Aorta (tissue), 5 donors: Measurements from ENCODE around the gene NYNRIN. TPM values are rescaled to one million over a fixed set of nuclear protein-coding genes. Genes with fewer than 3 reads are reported as not detected.

ENCODE experiments used
- ATAC-seq: fragments of 200-7000 bp; cut with Tn5 transposase; one replicate; pipeline ENCODE4 v1.9.1; 2022; ENCODE audit warnings: moderate library complexity; ENCODE audit not compliant: low FRiP score
- DNase-seq, 2 donors: peaks; one replicate each; pipeline ENCODE4 v3.0.0-alpha.2; 2020
- H3K27ac ChIP-seq, 2 donors: one replicate each; pipeline ENCODE4 v1.5.1; 2013; ENCODE audit warnings: low read length in 2 of 2, mild to moderate bottlenecking in 2 of 2, moderate library complexity in 2 of 2, control low read depth in 1 of 2, inconsistent platforms in 1 of 2, low read depth in 1 of 2
- H3K27me3 ChIP-seq, 2 donors: one replicate each; pipeline ENCODE4 v1.6.1; 2013; ENCODE audit warnings: control low read depth in 1 of 2, low read length in 1 of 2, mild to moderate bottlenecking in 1 of 2, moderate library complexity in 1 of 2; ENCODE audit not compliant: insufficient read depth in 2 of 2, control insufficient read depth in 1 of 2
- H3K36me3 ChIP-seq, 2 donors: one replicate each; pipeline ENCODE4 v1.6.1; 2013; ENCODE audit warnings: control low read depth in 1 of 2, low read length in 1 of 2, mild to moderate bottlenecking in 1 of 2; ENCODE audit not compliant: insufficient read depth in 2 of 2, control insufficient read depth in 1 of 2
- H3K4me1 ChIP-seq, 2 donors: one replicate each; pipeline ENCODE4 v1.6.1; 2013; ENCODE audit warnings: low read length in 2 of 2, control low read depth in 1 of 2, mild to moderate bottlenecking in 1 of 2, moderate library complexity in 1 of 2; ENCODE audit not compliant: insufficient read depth in 2 of 2, control insufficient read depth in 1 of 2
- H3K4me3 ChIP-seq, 2 donors: one replicate each; pipeline ENCODE4 v1.5.1; 2013; ENCODE audit warnings: low read length in 2 of 2, control low read depth in 1 of 2, mild to moderate bottlenecking in 1 of 2
- H3K9me3 ChIP-seq: one replicate; pipeline ENCODE4 v1.6.1; 2013; ENCODE audit warnings: mild to moderate bottlenecking, low read length; ENCODE audit not compliant: control insufficient read depth
- WGBS, 2 donors: extraction: QIAGEN DNeasy Blood & Tissue Kit; methylation state at CpG; one replicate each; pipeline ENCODE4 v1.1.7; 2013; 5-methylcytosine and 5-hydroxymethylcytosine counted together
- intact Hi-C, 2 donors: fragments of 100-400 bp; cut with DNase I; formaldehyde crosslinking; loops; one replicate each; pipeline versions ENCODE4 v1.14.2 to v1.15.0; 2022
- polyA plus RNA-seq, 2 donors: library from polyadenylated mRNA; stranded (reverse); fragments of 200-250 nt; gene quantifications; one replicate each; pipeline ENCODE4 v1.2.3, GENCODE V29; 2013
- total RNA-seq, 2 donors: library from RNA; stranded (reverse); fragmentation: NEBNext Ultra II Directional; extraction: Animal tissue kit (Norgen Biotek cat#: 25700); gene quantifications; one replicate each; pipeline ENCODE4 v1.2.1, GENCODE V29; 2021
- donor health status: healthy with polysubstance abuse.
- donor health status: Bipolar disorder and iron deficiency.
- donor health status: DM: no; HTN: no; CAD: no.
- donor health status: DM: no; HTN: no; CAD: no.
- donor health status: DM: yes; HTN: yes; CAD: no.

The NYNRIN gene
- total and polyA plus RNA-seq, 4 donors: 1.8 to 31.6 (median 8.2) TPM

- intact Hi-C loops: loop anchor here in 1 of 2 donors (5.0 kb wide), 1 partner anchor 163 kb away; no protein-coding TSS in a partner anchor
- no peaks in the 10 kb centered on the region for H3K4me1 ChIP-seq
- no peak overlapping the region for H3K27ac ChIP-seq
- no peaks in the 10 kb centered on the region for H3K36me3 ChIP-seq
- 87 to 89% methylated on average over 14 to 15 of the region's 15 CpGs for WGBS, 2 donors
- DNase-seq: no peak
- no peaks in the 10 kb centered on the region for H3K27me3 ChIP-seq
- no peak overlapping the region for H3K4me3 ChIP-seq
- no peak for ATAC-seq
- no peaks in the 10 kb centered on the region for H3K9me3 ChIP-seq
Measured at GRCh38 chr14:24414732-24415420, 16.1 kb downstream of the NYNRIN start.

- H3K27ac ChIP-seq: no peak overlapping the region
- H3K27me3 ChIP-seq: no peaks in the 10 kb centered on the region
- WGBS, 2 donors: 87% methylated on average over 25 of the region's 25 CpGs
- no peaks in the 10 kb centered on the region for H3K9me3 ChIP-seq
- no peak overlapping the region for H3K4me3 ChIP-seq
- no peaks in the 10 kb centered on the region for H3K36me3 ChIP-seq
- intact Hi-C loops: loop anchor here in 1 of 2 donors (5.0 kb wide), 1 partner anchor 163 kb away; no protein-coding TSS in a partner anchor
- H3K4me1 ChIP-seq: no peaks in the 10 kb centered on the region
- ATAC-seq: no peak
- DNase-seq: no peak
Measured at GRCh38 chr14:24415421-24416253, 16.8 kb downstream of the NYNRIN start.

DNA sequence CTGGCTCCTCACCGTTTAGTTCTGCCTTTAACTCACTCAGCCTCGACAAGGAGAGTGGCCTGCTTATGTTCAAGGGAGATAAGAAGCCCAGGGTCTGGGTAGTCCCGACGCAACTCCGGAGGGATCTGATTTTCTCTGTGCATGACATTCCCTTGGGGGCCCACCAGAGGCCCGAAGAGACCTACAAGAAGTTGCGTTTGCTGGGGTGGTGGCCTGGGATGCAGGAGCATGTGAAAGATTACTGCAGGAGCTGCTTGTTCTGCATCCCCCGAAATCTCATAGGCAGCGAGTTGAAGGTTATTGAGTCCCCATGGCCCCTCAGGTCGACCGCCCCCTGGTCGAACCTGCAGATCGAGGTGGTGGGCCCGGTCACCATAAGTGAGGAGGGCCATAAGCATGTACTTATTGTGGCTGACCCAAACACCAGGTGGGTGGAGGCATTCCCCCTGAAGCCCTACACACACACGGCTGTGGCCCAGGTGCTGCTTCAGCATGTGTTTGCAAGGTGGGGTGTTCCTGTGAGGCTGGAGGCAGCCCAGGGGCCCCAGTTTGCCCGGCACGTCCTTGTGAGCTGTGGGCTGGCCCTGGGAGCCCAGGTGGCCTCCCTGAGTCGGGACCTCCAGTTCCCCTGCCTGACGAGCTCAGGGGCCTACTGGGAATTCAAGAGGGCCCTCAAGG is 17.6 kb downstream of the NYNRIN start:
- Histone ChIP-seq H3K9me3 (no peaks in the 10 kb centered on the region), H3K27ac (no peak overlapping the region), H3K4me1 (no peaks in the 10 kb centered on the region), H3K4me3 (no peak overlapping the region), H3K27me3 (no peaks in the 10 kb centered on the region), H3K36me3 (no peaks in the 10 kb centered on the region)
- WGBS, 2 donors: 62 to 68% methylated on average over 19 of the region's 19 CpGs
- DNase-seq (no peak), ATAC-seq (no peak)
- intact Hi-C loops: loop anchor here in 1 of 2 donors (5.0 kb wide), 1 partner anchor 164 kb away; no protein-coding TSS in a partner anchor

DNA sequence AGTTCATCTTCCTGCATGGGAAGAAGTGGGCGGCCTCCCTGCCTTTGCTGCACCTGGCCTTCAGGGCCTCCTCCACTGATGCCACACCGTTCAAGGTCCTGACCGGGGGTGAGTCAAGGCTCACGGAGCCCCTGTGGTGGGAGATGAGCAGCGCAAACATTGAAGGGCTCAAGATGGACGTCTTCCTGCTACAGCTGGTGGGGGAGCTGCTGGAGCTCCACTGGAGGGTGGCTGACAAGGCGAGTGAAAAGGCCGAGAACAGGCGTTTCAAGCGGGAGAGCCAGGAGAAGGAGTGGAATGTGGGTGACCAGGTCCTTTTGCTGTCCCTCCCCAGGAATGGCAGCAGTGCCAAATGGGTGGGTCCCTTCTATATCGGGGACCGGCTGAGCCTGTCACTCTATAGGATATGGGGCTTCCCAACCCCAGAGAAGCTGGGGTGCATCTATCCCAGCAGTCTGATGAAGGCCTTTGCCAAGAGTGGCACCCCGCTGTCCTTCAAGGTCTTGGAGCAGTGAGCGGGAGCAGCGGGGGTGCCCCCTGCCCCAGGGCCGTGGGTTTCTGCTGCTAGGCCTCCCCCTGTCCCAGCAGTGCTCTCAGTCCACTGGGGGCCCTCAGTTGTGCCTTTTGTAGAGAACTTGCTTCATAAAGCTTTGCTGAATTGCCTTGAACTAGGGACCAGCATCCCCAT is 18.3 kb downstream of the NYNRIN start:
- 77 to 78% methylated on average over 16 of the region's 16 CpGs for WGBS, 2 donors
- Histone ChIP-seq H3K27ac (no peak overlapping the region), H3K4me3 (no peak overlapping the region), H3K27me3 (no peaks in the 10 kb centered on the region), H3K36me3 (no peaks in the 10 kb centered on the region), H3K4me1 (no peaks in the 10 kb centered on the region), H3K9me3 (no peaks in the 10 kb centered on the region)
- no peak for DNase-seq
- intact Hi-C loops: loop anchor here in 1 of 2 donors (5.0 kb wide), 1 partner anchor 165 kb away; no protein-coding TSS in a partner anchor
- no peak for ATAC-seq

DNA sequence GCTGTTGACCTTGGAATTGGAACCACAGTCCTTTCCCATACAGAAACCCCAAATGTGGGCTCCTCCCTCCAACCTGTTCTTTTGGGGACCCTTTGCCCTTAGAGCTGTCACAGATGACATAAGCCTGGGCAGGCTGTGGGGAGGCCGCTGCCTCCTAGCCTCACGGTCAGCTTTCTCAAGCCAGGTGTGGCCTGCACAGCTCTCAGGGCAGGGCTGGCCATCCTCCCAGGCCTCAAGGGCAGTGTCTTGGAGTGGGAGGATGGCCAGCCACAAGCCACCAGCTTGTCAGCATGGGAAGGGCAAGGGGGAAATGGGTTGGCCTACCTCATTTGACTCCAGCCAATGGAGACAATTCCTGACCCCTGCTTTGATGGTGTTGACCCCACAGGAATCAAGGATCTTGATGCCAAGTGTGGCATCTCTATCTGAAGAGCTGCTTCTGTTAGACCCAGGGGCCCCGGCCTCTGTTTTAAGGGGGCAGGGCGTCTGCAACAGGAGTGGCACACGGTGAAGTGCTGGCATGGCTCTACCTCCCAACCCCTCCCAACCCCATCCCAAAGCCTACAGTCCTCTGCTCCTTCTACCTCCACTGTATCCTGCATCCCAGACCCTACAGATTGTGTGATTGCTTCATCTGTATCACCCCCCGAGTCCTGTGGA is 19.2 kb downstream of the NYNRIN start:
- 71 to 77% methylated on average over 6 of the region's 6 CpGs for WGBS, 2 donors
- no peak overlapping the region for H3K4me3 ChIP-seq
- H3K9me3 ChIP-seq: no peaks in the 10 kb centered on the region
- H3K36me3 ChIP-seq: no peaks in the 10 kb centered on the region
- DNase-seq: no peak
- intact Hi-C loops: loop anchor here in 1 of 2 donors (5.0 kb wide), 1 partner anchor 166 kb away; no protein-coding TSS in a partner anchor
- no peaks in the 10 kb centered on the region for H3K4me1 ChIP-seq
- no peaks in the 10 kb centered on the region for H3K27me3 ChIP-seq
- ATAC-seq: peak; percentile 20
- no peak overlapping the region for H3K27ac ChIP-seq

- intact Hi-C loops: loop anchor here in 1 of 2 donors (5.0 kb wide), 1 partner anchor 166 kb away; no protein-coding TSS in a partner anchor
- H3K4me3 ChIP-seq: no peak overlapping the region
- H3K4me1 ChIP-seq: no peaks in the 10 kb centered on the region
- no peaks in the 10 kb centered on the region for H3K27me3 ChIP-seq
- ATAC-seq (no peak), DNase-seq (no peak)
- H3K27ac ChIP-seq: no peak overlapping the region
- H3K36me3 ChIP-seq: no peaks in the 10 kb centered on the region
- no peaks in the 10 kb centered on the region for H3K9me3 ChIP-seq
- WGBS, 2 donors: 19 to 27% methylated on average over 6 of the region's 6 CpGs
Measured at GRCh38 chr14:24418492-24418873, 19.7 kb downstream of the NYNRIN start.

DNA sequence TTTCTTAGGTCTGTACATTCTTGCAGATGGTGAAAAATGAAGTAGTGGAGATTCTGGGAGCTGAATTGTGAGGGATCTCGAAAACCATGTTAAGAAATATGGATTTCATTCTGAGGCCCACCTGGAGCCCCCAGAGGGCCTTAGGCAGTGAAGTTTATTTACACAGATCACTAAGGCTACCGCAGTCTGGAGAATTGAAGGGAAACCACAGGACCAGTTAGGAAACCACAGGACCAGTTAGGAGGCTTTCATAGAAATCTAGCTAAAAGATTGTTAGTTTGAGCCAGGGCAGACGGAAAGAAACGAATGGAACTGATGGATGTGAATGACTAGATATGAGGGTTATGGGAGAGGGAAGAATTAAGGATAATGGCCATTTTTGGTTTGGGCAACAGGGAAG is 23.5 kb downstream of the NYNRIN start:
- Histone ChIP-seq H3K4me3 (no peak overlapping the region), H3K9me3 (no peaks in the 10 kb centered on the region), H3K4me1 (no peaks in the 10 kb centered on the region), H3K27ac (no peak overlapping the region), H3K27me3 (no peaks in the 10 kb centered on the region), H3K36me3 (no peaks in the 10 kb centered on the region)
- WGBS, 2 donors: 75 to 76% methylated on average over 4 of the region's 4 CpGs
- intact Hi-C loops: no loop called here
- DNase-seq (no peak), ATAC-seq (no peak)
